ENCODE measurements around the gene DGKH.
"Not testable (repeated sequence)": the region's sequence is repeated elsewhere in the genome, so short reads cannot be mapped to it uniquely, and the experiment has no call there.

DGKH gene

DNA sequence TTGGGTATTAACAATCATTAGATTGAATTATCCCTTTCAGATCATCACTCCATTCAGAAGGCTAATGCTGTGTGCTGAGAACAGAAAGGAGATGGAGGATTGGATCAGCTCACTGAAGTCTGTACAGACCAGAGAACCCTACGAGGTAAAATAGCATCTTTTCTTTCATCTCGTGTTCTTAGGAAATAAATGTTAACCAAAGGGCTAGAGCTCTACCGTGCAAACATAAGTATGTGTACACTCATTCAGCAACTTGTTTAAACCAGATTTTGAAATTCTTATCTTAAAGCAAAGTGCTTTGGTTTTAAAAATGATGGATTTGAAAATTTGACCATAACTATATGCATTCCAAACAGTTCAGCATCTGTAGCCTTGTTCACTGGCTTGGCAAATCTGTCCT is 106.8 kb downstream of the DGKH start:
- no peak for DNase-seq (ENCODE audit: low read depth, low spot score)
- WGBS (ENCODE audit: insufficient coverage, insufficient read length): no CpG with 5 or more reads among the region's 3 CpGs
- no peaks in the 10 kb centered on the region for H3K9me3 ChIP-seq (ENCODE audit: control insufficient read depth, insufficient read depth, low read length)
- no peaks in the 10 kb centered on the region for H3K4me1 ChIP-seq (ENCODE audit: control insufficient read depth, insufficient read depth, low read length)
- no peak overlapping the region for H3K27ac ChIP-seq (ENCODE audit: low read length)
- 0 out of 2 replicates have a peak, but pooled peaks cover 3% of the 10 kb centered on the region for H3K36me3 ChIP-seq (ENCODE audit: control insufficient read depth, insufficient read depth, low read length)
- H3K4me3 ChIP-seq (ENCODE audit: low read length): no peak overlapping the region
- no peaks in the 10 kb centered on the region for H3K27me3 ChIP-seq (ENCODE audit: control insufficient read depth, insufficient read depth, low read length)

DNA sequence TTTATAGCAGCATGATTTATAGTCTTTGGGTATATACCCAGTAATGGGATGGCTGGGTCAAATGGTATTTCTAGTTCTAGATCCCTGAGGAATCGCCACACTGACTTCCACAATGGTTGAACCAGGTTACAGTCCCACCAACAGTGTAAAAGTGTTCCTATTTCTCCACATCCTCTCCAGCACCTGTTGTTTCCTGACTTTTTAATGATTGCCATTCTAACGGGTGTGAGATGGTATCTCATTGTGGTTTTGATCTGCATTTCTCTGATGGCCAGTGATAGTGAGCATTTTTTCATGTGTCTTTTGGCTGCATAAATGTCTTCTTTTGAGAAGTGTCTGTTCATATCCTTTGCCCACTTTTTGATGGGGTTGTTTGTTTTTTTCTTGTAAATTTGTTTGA is 114.9 kb downstream of the DGKH start:
- not testable (repeated sequence) for DNase-seq (ENCODE audit: low read depth, low spot score); H3K27ac ChIP-seq (ENCODE audit: low read length); H3K9me3 ChIP-seq (ENCODE audit: control insufficient read depth, insufficient read depth, low read length); H3K36me3 ChIP-seq (ENCODE audit: control insufficient read depth, insufficient read depth, low read length); H3K27me3 ChIP-seq (ENCODE audit: control insufficient read depth, insufficient read depth, low read length); H3K4me3 ChIP-seq (ENCODE audit: low read length); H3K4me1 ChIP-seq (ENCODE audit: control insufficient read depth, insufficient read depth, low read length)
- WGBS (ENCODE audit: insufficient coverage, insufficient read length): no CpG with 5 or more reads among the region's 2 CpGs

DNA sequence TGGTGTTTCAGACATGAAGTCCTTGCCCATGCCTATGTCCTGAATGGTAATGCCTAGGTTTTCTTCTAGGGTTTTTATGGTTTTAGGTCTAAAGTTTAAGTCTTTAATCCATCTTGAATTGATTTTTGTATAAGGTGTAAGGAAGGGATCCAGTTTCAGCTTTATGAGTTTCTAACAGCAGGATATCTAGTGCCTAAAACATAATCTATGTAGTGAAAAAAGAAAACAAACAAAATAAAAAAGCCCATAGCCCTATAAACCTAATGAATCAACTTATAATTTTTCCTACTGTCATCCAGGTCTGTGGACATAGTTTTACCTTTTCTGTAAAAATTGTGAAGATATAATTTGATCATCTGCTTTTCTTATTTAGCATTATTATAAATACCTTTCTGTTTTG is 115.5 kb downstream of the DGKH start:
- H3K27me3 ChIP-seq (ENCODE audit: control insufficient read depth, insufficient read depth, low read length); H3K4me3 ChIP-seq (ENCODE audit: low read length); H3K36me3 ChIP-seq (ENCODE audit: control insufficient read depth, insufficient read depth, low read length); H3K27ac ChIP-seq (ENCODE audit: low read length); DNase-seq (ENCODE audit: low read depth, low spot score); H3K9me3 ChIP-seq (ENCODE audit: control insufficient read depth, insufficient read depth, low read length); H3K4me1 ChIP-seq (ENCODE audit: control insufficient read depth, insufficient read depth, low read length): not testable (repeated sequence)

DNA sequence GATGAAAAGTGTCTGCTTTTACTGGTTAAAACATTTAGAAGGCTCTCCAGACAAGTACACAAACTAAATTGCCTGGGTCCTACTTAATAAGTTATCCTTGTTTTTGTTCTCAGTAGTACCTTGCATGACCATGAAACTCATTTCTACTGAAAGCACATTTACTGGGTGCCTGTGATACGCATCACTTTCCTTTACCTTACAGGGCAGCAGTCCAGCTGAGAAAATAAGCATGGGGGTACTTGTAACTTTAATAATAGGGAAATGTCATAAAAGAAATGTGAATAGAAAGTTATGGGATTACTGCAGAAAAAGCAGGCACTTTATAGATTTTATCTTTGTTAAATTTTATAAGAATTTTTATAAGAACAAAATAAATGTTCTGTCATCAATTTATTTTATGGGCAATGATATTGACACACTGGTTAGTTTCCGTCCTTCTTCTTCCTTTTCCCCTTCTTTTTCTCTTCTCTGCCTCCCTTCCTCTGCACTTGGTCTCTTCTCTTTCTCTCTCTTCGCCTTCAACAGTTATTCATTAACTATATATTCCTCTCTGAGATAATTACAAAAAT is 116.2 kb downstream of the DGKH start:
- H3K9me3 ChIP-seq (ENCODE audit: control insufficient read depth, insufficient read depth, low read length): no peaks in the 10 kb centered on the region
- WGBS (ENCODE audit: insufficient coverage, insufficient read length): no CpG with 5 or more reads among the region's 3 CpGs
- no peak overlapping the region for H3K4me3 ChIP-seq (ENCODE audit: low read length)
- 0 out of 2 replicates have a peak, but pooled peaks cover 2% of the 10 kb centered on the region for H3K36me3 ChIP-seq (ENCODE audit: control insufficient read depth, insufficient read depth, low read length)
- no peaks in the 10 kb centered on the region; the same call in 1 of the 2 replicates for H3K4me1 ChIP-seq (ENCODE audit: control insufficient read depth, insufficient read depth, low read length)
- H3K27me3 ChIP-seq (ENCODE audit: control insufficient read depth, insufficient read depth, low read length): no peaks in the 10 kb centered on the region
- H3K27ac ChIP-seq (ENCODE audit: low read length): no peak overlapping the region
- no peak for DNase-seq (ENCODE audit: low read depth, low spot score)

DNA sequence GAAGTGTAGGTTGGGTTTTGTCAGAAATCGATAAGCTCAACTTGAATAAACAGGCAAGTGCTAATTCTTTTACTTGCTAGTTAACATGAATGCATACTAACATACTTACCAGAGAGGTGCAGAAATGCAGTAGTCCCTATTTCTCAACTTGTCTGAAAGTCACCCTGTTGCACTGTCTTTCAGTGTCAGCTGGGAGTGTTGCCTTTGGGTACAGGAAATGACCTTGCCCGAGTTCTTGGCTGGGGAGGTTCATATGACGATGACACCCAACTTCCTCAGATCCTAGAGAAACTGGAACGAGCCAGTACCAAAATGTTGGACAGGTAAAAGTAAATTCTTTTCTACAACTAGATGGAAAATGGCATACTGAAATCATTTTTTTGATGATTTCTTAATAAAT is 120.0 kb downstream of the DGKH start:
- Histone ChIP-seq H3K27ac (ENCODE audit: low read length) (no peak overlapping the region), H3K27me3 (ENCODE audit: control insufficient read depth, insufficient read depth, low read length) (no peaks in the 10 kb centered on the region), H3K4me3 (ENCODE audit: low read length) (no peak overlapping the region), H3K9me3 (ENCODE audit: control insufficient read depth, insufficient read depth, low read length) (no peaks in the 10 kb centered on the region), H3K4me1 (ENCODE audit: control insufficient read depth, insufficient read depth, low read length) (no peaks in the 10 kb centered on the region; the same call in 1 of the 2 replicates), H3K36me3 (ENCODE audit: control insufficient read depth, insufficient read depth, low read length) (no peaks in the 10 kb centered on the region)
- no peak for DNase-seq (ENCODE audit: low read depth, low spot score)
- WGBS (ENCODE audit: insufficient coverage, insufficient read length): no CpG with 5 or more reads among the region's 4 CpGs

DNA sequence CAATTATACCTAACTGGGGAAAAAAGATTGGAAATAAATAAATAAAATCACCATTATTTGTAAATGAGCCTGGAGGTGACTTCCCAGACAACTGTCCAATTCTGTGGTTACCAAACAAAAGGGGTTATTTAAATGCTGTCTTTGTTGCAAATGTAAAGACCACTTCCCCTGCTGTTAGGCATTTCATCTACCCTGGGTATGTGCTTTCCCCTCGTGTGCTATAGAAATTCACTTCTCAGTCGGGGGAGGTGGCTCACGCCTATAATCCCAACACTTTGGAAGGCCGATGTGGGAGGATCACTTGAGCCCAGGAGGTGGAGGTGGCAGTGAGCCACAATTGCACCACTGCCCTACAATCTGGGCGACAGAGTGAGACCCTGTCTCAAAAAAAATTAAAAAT is 121.6 kb downstream of the DGKH start:
- peaks cover 2% of the 10 kb centered on the region; the same call in 1 of the 2 replicates for H3K36me3 ChIP-seq (ENCODE audit: control insufficient read depth, insufficient read depth, low read length)
- no CpG with 5 or more reads among the region's 5 CpGs for WGBS (ENCODE audit: insufficient coverage, insufficient read length)
- DNase-seq (ENCODE audit: low read depth, low spot score): peak; percentile 48
- H3K4me3 ChIP-seq (ENCODE audit: low read length): no peak overlapping the region
- no peaks in the 10 kb centered on the region; the same call in 1 of the 2 replicates for H3K4me1 ChIP-seq (ENCODE audit: control insufficient read depth, insufficient read depth, low read length)
- no peak overlapping the region for H3K27ac ChIP-seq (ENCODE audit: low read length)
- H3K9me3 ChIP-seq (ENCODE audit: control insufficient read depth, insufficient read depth, low read length): no peaks in the 10 kb centered on the region
- no peaks in the 10 kb centered on the region for H3K27me3 ChIP-seq (ENCODE audit: control insufficient read depth, insufficient read depth, low read length)

DNA sequence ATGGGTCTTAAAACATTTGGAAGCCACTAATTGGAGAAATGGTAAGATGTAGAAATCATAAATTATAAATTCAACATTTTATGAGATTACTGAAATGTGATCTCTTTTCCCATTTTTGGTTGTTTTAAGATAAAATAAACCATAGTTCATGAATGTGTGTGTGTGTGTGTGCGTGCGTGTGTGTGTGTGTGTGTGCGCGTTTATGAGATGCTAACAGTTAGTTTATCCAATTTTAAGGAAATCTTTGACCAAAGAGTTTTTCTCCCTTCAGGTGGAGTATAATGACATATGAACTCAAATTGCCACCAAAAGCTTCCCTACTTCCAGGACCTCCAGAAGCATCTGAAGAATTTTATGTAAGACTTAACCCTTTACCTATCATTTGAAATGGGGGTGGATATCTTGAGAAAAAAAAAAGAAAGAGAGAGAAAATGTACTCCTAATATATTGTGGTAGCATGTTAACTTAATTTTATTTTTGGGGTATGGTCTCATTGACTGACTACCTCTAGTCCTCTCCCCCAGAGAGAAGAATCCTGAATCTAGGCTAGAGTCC is 125.4 kb downstream of the DGKH start:
- H3K4me3 ChIP-seq (ENCODE audit: low read length): no peak overlapping the region
- H3K4me1 ChIP-seq (ENCODE audit: control insufficient read depth, insufficient read depth, low read length): no peaks in the 10 kb centered on the region; the same call in 1 of the 2 replicates
- WGBS (ENCODE audit: insufficient coverage, insufficient read length): no CpG with 5 or more reads among the region's 4 CpGs
- no peaks in the 10 kb centered on the region for H3K9me3 ChIP-seq (ENCODE audit: control insufficient read depth, insufficient read depth, low read length)
- DNase-seq (ENCODE audit: low read depth, low spot score): no peak
- H3K27me3 ChIP-seq (ENCODE audit: control insufficient read depth, insufficient read depth, low read length): no peaks in the 10 kb centered on the region
- no peak overlapping the region for H3K27ac ChIP-seq (ENCODE audit: low read length)
- peaks cover 2% of the 10 kb centered on the region; the same call in 1 of the 2 replicates for H3K36me3 ChIP-seq (ENCODE audit: control insufficient read depth, insufficient read depth, low read length)

DNA sequence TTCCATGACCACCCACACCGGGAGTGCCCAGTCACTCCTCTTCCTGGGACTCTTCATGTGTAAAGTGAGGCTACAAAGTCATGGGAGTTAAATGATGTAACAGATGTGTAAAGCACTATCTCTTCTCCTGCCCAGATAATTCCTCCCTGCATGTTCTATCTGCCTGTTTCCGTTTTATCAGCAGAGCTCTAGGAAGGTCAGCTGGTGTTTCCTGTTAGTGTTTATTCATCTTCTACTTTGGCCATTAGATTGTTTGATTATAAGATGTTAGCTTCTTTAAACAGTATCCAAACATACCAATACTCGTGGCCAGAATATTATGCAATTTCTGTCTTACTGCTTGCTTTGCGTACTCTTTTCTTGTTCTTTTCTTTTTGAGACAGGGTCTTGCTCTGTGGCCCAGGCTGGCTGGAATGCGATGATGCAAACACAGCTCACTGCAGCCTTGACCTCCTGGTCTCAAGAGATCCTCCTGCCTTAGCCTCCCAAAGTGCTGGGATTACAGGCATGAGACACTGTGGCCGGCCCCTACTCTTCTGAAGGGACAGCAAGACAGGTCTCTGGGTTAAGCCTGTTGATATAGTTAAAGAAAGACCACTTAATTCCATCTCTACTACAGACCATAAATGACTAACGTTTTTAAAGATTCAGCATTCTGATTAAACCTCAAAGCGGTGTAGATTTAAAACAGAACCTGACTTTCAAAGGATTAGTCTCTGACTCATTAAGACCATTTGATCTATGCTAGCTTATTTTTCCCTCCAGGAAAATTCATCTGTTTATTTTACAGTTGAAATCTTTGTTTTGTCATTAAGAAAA is 126.1 kb downstream of the DGKH start:
- Histone ChIP-seq H3K4me1 (ENCODE audit: control insufficient read depth, insufficient read depth, low read length) (no peaks in the 10 kb centered on the region), H3K27ac (ENCODE audit: low read length) (no peak overlapping the region), H3K27me3 (ENCODE audit: control insufficient read depth, insufficient read depth, low read length) (no peaks in the 10 kb centered on the region), H3K9me3 (ENCODE audit: control insufficient read depth, insufficient read depth, low read length) (no peaks in the 10 kb centered on the region), H3K4me3 (ENCODE audit: low read length) (no peak overlapping the region), H3K36me3 (ENCODE audit: control insufficient read depth, insufficient read depth, low read length) (peaks cover 2% of the 10 kb centered on the region; the same call in 1 of the 2 replicates)
- no peak for DNase-seq (ENCODE audit: low read depth, low spot score)
- WGBS (ENCODE audit: insufficient coverage, insufficient read length): no CpG with 5 or more reads among the region's 8 CpGs

DNA sequence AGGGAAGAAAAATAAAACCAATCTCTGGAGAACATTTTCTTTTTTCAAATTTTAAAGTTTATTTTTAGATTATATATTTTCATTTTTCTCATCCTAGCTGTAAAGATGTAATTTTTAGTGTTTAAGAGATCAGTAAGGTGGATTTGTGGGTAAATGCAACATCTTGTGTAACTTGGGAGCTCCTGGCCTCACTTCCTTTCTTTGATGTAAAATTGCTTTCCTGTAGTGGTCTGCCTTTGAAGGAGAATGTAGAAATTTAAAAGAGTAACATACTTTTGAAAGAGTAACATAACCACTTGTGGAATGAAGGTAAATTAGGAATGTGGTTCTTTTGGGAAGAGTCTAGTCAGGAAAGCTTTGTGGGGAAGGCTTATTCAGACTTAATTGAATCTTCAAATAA is 127.8 kb downstream of the DGKH start:
- Histone ChIP-seq H3K9me3 (ENCODE audit: control insufficient read depth, insufficient read depth, low read length) (no peaks in the 10 kb centered on the region), H3K27me3 (ENCODE audit: control insufficient read depth, insufficient read depth, low read length) (no peaks in the 10 kb centered on the region), H3K27ac (ENCODE audit: low read length) (no peak overlapping the region), H3K4me3 (ENCODE audit: low read length) (no peak overlapping the region), H3K36me3 (ENCODE audit: control insufficient read depth, insufficient read depth, low read length) (peaks cover 2% of the 10 kb centered on the region; the same call in 1 of the 2 replicates), H3K4me1 (ENCODE audit: control insufficient read depth, insufficient read depth, low read length) (no peaks in the 10 kb centered on the region)
- no peak for DNase-seq (ENCODE audit: low read depth, low spot score)

DNA sequence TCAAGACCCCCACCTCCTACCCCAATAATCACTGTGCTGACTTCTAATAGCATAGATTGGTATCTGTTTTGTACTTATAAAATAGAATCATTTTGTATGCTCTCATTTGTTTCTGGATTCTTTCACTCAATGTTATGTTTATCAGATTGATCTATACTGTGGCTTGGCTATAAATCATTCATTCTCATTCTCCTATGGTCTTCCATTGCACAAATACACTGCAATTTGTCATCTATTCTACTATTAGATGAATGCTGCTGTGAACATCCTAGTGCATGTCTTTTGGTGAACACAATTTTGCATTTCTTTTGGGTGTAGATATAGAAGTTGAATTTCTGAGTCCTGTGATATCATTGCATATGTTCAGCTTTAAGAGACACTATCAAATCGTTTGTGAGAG is 128.7 kb downstream of the DGKH start:
- H3K27me3 ChIP-seq (ENCODE audit: control insufficient read depth, insufficient read depth, low read length): no peaks in the 10 kb centered on the region

More for the DNA sequence above, 128.7 kb downstream of the DGKH start:
- WGBS (ENCODE audit: insufficient coverage, insufficient read length): no CpG with 5 or more reads among the region's 1 CpG
- H3K36me3 ChIP-seq (ENCODE audit: control insufficient read depth, insufficient read depth, low read length): peaks cover 2% of the 10 kb centered on the region; the same call in 1 of the 2 replicates
- H3K27ac ChIP-seq (ENCODE audit: low read length): no peak overlapping the region
- no peak overlapping the region for H3K4me3 ChIP-seq (ENCODE audit: low read length)
- no peaks in the 10 kb centered on the region for H3K9me3 ChIP-seq (ENCODE audit: control insufficient read depth, insufficient read depth, low read length)
- no peaks in the 10 kb centered on the region for H3K4me1 ChIP-seq (ENCODE audit: control insufficient read depth, insufficient read depth, low read length)
- no peak for DNase-seq (ENCODE audit: low read depth, low spot score)

Measured in iPS DF 6.9 (cell line).